Smooth muscle cell (in vitro differentiated cells): ENCODE results near the gene STIM2. TPM values are rescaled to one million over a fixed set of nuclear protein-coding genes. Genes with fewer than 3 reads are reported as not detected.

Source experiments
- DNase-seq: peaks from one replicate; lab custom pipeline; 2025; ENCODE audit not compliant: unreplicated experiment; lab: John Stamatoyannopoulos, UW
- H2AFZ ChIP-seq: fragments of 200-600 bp; sonication (generic); 2 replicates; pipeline ENCODE4 v1.6.0; 2016; ENCODE audit warnings: antibody characterized with exemption, low read depth, mild to moderate bottlenecking
- H3F3A ChIP-seq: fragments of 200-600 bp; sonication (generic); 2 replicates; pipeline ENCODE4 v1.6.0; 2017; ENCODE audit warnings: antibody characterized with exemption, low read depth
- H3K27ac ChIP-seq: fragments of 200-600 bp; sonication (generic); 2 replicates; pipeline ENCODE4 v1.5.1; 2016; ENCODE audit warnings: low read depth, mild to moderate bottlenecking
- H3K27me3 ChIP-seq: fragments of 200-600 bp; sonication (generic); 2 replicates; pipeline ENCODE4 v1.6.1; 2016; ENCODE audit warnings: low read depth, mild to moderate bottlenecking
- H3K36me3 ChIP-seq: fragments of 200-600 bp; sonication (generic); 2 replicates; pipeline ENCODE4 v1.5.1; 2016; ENCODE audit warnings: low read depth
- H3K4me1 ChIP-seq: fragments of 200-600 bp; sonication (generic); 2 replicates; pipeline ENCODE4 v1.5.1; 2016; ENCODE audit warnings: low read depth
- H3K4me2 ChIP-seq: fragments of 200-600 bp; sonication (generic); 2 replicates; pipeline ENCODE4 v1.6.0; 2016; ENCODE audit warnings: mild to moderate bottlenecking
- H3K4me3 ChIP-seq: fragments of 200-600 bp; sonication (generic); 2 replicates; pipeline ENCODE4 v1.5.1; 2016; ENCODE audit warnings: mild to moderate bottlenecking
- H3K79me2 ChIP-seq: fragments of 200-600 bp; sonication (generic); 2 replicates; pipeline ENCODE4 v1.6.0; 2016; ENCODE audit warnings: low read depth, mild to moderate bottlenecking
- H3K9ac ChIP-seq: fragments of 200-600 bp; sonication (generic); 2 replicates; pipeline ENCODE4 v1.6.0; 2016; ENCODE audit warnings: low read depth
- H3K9me3 ChIP-seq: fragments of 200-600 bp; sonication (generic); replicated peaks from 2 replicates; pipeline ENCODE4 v1.5.1; 2016; ENCODE audit warnings: low read depth
- H4K20me1 ChIP-seq: fragments of 200-600 bp; sonication (generic); 2 replicates; pipeline ENCODE4 v1.6.0; 2016; ENCODE audit warnings: low read depth
- WGBS: methylation state at CpG from one replicate; pipeline ENCODE4 v1.1.7; 2016; ENCODE audit warnings: low lambda C conversion rate; 5-methylcytosine and 5-hydroxymethylcytosine counted together
- polyA plus RNA-seq: library from polyadenylated mRNA; unstranded; fragments of >200 nt; fragmentation: Nextera tagmentation; extraction: Ambion mirVana; gene quantifications from 2 replicates; pipeline ENCODE4 v1.2.1, GENCODE V29; 2016
- total RNA-seq: library from RNA; depleted of rRNA; stranded (reverse); fragments of >200 nt; gene quantifications from 2 replicates; pipeline ENCODE4 v1.2.3, GENCODE V29; 2014
- TF ChIP-seq, protein P1 (sequence below): fragments of 200-600 bp; sonication (generic); IDR thresholded peaks from 2 replicates; pipeline ENCODE4 v1.5.1; 2017; ENCODE audit warnings: borderline replicate concordance, mild to moderate bottlenecking, antibody characterized with exemption; ENCODE audit not compliant: insufficient read depth, poor library complexity, severe bottlenecking

STIM2 gene
- total and polyA plus RNA-seq, 2 experiments from 2014 or later: 31.0 to 69.0 TPM

DNA sequence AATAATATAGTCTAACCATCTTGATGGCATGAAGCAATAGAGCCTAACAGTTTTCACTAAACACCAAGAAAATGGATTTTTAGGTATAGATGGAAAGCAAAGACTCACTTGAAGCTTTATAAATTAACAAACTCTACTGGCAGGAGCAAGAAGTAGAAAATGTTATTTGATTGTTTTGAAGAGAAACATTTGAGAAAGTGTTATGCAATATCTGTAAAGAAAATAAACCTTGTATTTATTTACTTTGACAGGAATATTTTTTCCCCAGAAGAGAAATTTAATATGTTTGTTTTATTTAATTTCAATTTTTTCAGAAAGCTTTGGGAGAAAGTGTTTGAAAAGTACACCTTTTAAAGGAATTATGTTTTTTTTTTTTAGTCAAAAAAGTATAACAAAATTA lies 139.0 kb downstream of the STIM2 start:
- TF ChIP-seq, protein P1, sequence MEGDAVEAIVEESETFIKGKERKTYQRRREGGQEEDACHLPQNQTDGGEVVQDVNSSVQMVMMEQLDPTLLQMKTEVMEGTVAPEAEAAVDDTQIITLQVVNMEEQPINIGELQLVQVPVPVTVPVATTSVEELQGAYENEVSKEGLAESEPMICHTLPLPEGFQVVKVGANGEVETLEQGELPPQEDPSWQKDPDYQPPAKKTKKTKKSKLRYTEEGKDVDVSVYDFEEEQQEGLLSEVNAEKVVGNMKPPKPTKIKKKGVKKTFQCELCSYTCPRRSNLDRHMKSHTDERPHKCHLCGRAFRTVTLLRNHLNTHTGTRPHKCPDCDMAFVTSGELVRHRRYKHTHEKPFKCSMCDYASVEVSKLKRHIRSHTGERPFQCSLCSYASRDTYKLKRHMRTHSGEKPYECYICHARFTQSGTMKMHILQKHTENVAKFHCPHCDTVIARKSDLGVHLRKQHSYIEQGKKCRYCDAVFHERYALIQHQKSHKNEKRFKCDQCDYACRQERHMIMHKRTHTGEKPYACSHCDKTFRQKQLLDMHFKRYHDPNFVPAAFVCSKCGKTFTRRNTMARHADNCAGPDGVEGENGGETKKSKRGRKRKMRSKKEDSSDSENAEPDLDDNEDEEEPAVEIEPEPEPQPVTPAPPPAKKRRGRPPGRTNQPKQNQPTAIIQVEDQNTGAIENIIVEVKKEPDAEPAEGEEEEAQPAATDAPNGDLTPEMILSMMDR: no peak
- H3F3A ChIP-seq: peaks cover 16% of the 10 kb centered on the region
- H3K79me2 ChIP-seq: peaks cover 33% of the 10 kb centered on the region
- peaks cover 6% of the 10 kb centered on the region for H3K36me3 ChIP-seq
- no peaks in the 10 kb centered on the region for H3K9me3 ChIP-seq
- H3K4me1 ChIP-seq: peaks cover 6% of the 10 kb centered on the region
- no peaks in the 10 kb centered on the region for H3K27me3 ChIP-seq
- H4K20me1 ChIP-seq: no peaks in the 10 kb centered on the region
- DNase-seq: no peak
- no peak overlapping the region for H3K4me3 ChIP-seq
- H2AFZ ChIP-seq: no peak overlapping the region
- H3K27ac ChIP-seq: no peak overlapping the region
- no peak overlapping the region for H3K4me2 ChIP-seq
- H3K9ac ChIP-seq: no peak overlapping the region

DNA sequence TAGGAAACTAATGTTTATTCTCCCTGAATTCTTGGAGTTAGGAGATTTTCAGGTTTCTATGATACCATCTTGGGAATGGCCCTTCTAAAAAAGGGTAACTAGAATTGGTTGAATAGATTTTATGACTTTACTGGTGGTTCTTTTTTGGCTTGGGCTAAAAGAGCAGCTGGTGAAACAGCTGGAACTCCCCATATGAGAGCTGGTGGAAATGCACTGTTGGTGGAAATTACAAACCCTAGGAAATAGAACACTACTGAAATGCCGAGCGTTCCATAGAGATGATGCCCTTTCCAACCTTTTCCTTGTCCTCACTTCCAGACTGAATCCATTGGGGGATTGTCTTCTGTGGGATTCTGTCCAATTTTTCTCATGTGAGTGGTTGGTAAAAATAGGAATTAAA lies 139.5 kb downstream of the STIM2 start:
- 93% methylated on average over 2 of the region's 2 CpGs for WGBS
- Histone ChIP-seq H3K4me1 (peaks cover 1% of the 10 kb centered on the region), H3K4me3 (no peak overlapping the region)

DNA sequence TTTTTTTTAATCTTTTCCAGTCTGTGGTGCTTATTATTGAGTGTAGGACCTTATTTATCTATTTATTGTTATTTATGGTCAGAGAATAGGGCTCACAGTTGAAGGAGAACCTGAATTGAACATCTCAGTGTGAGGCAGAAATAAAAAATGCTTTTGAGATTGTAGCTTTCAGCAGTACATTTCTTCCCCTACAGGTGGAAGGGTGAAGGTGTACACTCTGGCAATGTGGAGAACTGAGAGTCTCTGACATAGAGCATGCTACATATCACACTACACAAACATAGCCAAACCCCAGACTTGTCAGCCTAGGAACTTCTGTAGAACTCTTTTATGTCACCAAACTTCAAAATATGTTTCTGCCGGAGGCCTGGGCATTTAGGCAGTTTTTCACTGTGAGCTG lies 140.2 kb downstream of the STIM2 start:
- H3K36me3 ChIP-seq: peaks cover 3% of the 10 kb centered on the region
- no peaks in the 10 kb centered on the region for H4K20me1 ChIP-seq
- H3K27me3 ChIP-seq: no peaks in the 10 kb centered on the region
- peaks cover 26% of the 10 kb centered on the region for H3K79me2 ChIP-seq
- no peak for DNase-seq
- H3K9me3 ChIP-seq: no peaks in the 10 kb centered on the region
- no peak overlapping the region for H3K9ac ChIP-seq
- H3K4me3 ChIP-seq: no peak overlapping the region
- no peak overlapping the region for H2AFZ ChIP-seq
- H3K4me2 ChIP-seq: no peak overlapping the region
- H3K27ac ChIP-seq: no peak overlapping the region
- 97% methylated on average over 1 of the region's 1 CpG for WGBS
- H3K4me1 ChIP-seq: no peaks in the 10 kb centered on the region
- H3F3A ChIP-seq: peaks cover 6% of the 10 kb centered on the region
- TF ChIP-seq, protein P1: peak; percentile 13

More for the DNA sequence above, 139.5 kb downstream of the STIM2 start:
- Histone ChIP-seq H3F3A (peaks cover 11% of the 10 kb centered on the region), H4K20me1 (no peaks in the 10 kb centered on the region), H3K36me3 (peaks cover 6% of the 10 kb centered on the region), H3K4me2 (no peak overlapping the region), H2AFZ (no peak overlapping the region), H3K9ac (no peak overlapping the region), H3K27ac (no peak overlapping the region), H3K79me2 (peaks cover 32% of the 10 kb centered on the region), H3K27me3 (no peaks in the 10 kb centered on the region), H3K9me3 (no peaks in the 10 kb centered on the region)
- TF ChIP-seq, protein P1: no peak
- no peak for DNase-seq

DNA sequence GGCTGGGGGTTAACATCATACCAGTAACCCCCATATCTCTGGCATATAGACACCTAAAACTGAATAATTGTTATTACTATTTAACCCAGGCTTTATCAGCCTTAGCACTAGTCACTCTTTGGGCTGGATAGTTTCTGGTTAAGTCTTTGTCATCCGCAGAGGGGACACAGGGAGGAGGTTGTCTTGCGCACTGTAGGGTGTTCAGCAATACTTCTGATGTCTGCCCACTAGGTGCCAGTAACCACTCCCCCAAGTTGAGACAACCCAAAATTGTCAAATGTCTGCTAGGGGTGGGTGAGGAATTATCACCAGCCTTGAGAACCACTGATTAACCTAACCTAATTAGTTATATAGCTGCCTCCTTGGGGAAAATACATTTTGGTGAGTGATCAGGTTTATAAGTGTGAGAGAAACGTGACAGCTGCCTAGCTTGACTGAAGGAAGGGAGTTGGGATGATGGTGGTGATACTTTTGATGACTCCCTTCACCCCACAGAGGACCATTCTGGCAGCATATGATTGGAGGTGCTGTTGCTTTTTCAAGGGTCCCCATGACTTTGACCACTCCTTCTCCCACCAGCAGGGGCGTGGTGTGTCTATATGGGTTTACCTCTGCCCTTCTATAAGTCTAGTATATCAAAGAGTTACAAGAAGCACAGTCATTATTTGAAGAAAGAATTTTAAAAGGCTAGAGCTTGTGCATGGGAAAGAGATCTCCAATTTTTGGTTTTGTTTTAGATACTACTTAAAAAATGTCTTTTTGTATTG lies 140.9 kb downstream of the STIM2 start:
- no peaks in the 10 kb centered on the region for H4K20me1 ChIP-seq
- peaks cover 4% of the 10 kb centered on the region for H3F3A ChIP-seq
- H3K4me3 ChIP-seq: no peak overlapping the region
- no peak for DNase-seq
- no peak overlapping the region for H2AFZ ChIP-seq
- no peaks in the 10 kb centered on the region for H3K9me3 ChIP-seq
- H3K27ac ChIP-seq: no peak overlapping the region
- TF ChIP-seq, protein P1: no peak
- H3K4me1 ChIP-seq: no peaks in the 10 kb centered on the region
- H3K4me2 ChIP-seq: no peak overlapping the region
- WGBS: 97% methylated on average over 4 of the region's 4 CpGs
- H3K27me3 ChIP-seq: no peaks in the 10 kb centered on the region
- H3K9ac ChIP-seq: no peak overlapping the region
- H3K79me2 ChIP-seq: peaks cover 25% of the 10 kb centered on the region
- peaks cover 2% of the 10 kb centered on the region for H3K36me3 ChIP-seq
